ENCODE measurements around the gene TBC1D1.

TBC1D1 gene

DNA sequence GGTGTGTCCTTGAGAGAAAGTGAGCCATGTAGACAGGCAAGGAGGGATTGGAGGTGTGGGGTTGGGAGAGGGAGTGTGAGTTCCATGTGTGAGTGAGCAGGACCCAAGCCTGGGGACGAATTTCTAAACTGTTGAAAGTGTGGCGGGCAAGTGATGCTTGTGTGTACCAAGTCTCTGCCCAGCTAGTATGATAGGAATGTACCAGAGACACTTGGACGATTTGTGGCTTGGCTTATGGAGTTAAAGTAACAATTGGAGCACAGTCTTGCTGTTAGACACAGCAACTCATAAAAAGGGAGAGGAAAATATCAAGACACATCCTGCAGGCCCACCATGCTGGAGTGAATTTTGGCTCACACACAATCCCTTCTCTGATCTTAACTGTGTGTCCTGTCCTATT is 77.9 kb downstream of the TBC1D1 start:
- TF ChIP-seq OSR1 (CRISPR knock-in tag; IDR thresholded peaks at IDR 0.05) (no peak), PPARA (CRISPR knock-in tag; IDR thresholded peaks at IDR 0.05; ENCODE audit: borderline replicate concordance) (no peak), GLIS3 (CRISPR knock-in tag; IDR thresholded peaks at IDR 0.05) (no peak), ZFP3 (CRISPR knock-in tag; IDR thresholded peaks at IDR 0.05) (no peak), CSDC2 (CRISPR knock-in tag; IDR thresholded peaks at IDR 0.05) (no peak), SNAI2 (CRISPR knock-in tag; IDR thresholded peaks at IDR 0.05) (no peak), TCF4 (CRISPR knock-in tag; IDR thresholded peaks at IDR 0.05; ENCODE audit: borderline replicate concordance) (no peak), ZC3H10 (CRISPR knock-in tag; IDR thresholded peaks at IDR 0.05) (no peak)
- TF ChIP-seq, protein P1, sequence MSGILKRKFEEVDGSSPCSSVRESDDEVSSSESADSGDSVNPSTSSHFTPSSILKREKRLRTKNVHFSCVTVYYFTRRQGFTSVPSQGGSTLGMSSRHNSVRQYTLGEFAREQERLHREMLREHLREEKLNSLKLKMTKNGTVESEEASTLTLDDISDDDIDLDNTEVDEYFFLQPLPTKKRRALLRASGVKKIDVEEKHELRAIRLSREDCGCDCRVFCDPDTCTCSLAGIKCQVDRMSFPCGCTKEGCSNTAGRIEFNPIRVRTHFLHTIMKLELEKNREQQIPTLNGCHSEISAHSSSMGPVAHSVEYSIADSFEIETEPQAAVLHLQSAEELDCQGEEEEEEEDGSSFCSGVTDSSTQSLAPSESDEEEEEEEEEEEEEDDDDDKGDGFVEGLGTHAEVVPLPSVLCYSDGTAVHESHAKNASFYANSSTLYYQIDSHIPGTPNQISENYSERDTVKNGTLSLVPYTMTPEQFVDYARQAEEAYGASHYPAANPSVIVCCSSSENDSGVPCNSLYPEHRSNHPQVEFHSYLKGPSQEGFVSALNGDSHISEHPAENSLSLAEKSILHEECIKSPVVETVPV (CRISPR knock-in tag; IDR thresholded peaks at IDR 0.05), result no peak
- TF ChIP-seq, protein P2, sequence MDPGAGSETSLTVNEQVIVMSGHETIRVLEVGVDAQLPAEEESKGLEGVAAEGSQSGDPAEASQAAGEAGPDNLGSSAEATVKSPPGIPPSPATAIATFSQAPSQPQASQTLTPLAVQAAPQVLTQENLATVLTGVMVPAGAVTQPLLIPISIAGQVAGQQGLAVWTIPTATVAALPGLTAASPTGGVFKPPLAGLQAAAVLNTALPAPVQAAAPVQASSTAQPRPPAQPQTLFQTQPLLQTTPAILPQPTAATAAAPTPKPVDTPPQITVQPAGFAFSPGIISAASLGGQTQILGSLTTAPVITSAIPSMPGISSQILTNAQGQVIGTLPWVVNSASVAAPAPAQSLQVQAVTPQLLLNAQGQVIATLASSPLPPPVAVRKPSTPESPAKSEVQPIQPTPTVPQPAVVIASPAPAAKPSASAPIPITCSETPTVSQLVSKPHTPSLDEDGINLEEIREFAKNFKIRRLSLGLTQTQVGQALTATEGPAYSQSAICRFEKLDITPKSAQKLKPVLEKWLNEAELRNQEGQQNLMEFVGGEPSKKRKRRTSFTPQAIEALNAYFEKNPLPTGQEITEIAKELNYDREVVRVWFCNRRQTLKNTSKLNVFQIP (CRISPR knock-in tag; IDR thresholded peaks at IDR 0.05; ENCODE audit: borderline replicate concordance, low read depth), result no peak
- no peak for ATAC-seq

DNA sequence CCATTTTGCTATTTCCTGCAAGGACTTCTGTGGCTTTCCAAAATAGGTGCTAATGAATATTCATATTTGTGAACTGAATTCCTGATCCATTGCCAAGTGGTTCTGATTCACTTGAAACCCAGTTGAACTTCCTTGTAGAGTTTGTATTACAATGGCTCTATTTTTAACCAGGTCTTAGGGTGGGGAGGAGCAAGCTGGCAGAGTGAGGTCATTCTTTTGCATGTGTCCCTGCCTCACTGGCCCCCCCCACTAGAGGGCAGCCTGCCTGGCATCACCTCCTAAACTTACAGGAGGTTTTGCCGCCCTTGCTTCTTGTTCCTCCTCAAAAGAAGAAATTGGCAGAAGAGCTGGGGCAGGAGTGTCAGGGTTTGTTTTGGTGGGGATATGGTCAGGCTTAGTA is 79.8 kb downstream of the TBC1D1 start:
- TF ChIP-seq, protein P3, sequence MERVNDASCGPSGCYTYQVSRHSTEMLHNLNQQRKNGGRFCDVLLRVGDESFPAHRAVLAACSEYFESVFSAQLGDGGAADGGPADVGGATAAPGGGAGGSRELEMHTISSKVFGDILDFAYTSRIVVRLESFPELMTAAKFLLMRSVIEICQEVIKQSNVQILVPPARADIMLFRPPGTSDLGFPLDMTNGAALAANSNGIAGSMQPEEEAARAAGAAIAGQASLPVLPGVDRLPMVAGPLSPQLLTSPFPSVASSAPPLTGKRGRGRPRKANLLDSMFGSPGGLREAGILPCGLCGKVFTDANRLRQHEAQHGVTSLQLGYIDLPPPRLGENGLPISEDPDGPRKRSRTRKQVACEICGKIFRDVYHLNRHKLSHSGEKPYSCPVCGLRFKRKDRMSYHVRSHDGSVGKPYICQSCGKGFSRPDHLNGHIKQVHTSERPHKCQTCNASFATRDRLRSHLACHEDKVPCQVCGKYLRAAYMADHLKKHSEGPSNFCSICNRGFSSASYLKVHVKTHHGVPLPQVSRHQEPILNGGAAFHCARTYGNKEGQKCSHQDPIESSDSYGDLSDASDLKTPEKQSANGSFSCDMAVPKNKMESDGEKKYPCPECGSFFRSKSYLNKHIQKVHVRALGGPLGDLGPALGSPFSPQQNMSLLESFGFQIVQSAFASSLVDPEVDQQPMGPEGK (CRISPR knock-in tag; IDR thresholded peaks at IDR 0.05; ENCODE audit: borderline replicate concordance), result no peak
- no peak for TF ChIP-seq TCF4 (CRISPR knock-in tag; IDR thresholded peaks at IDR 0.05; ENCODE audit: borderline replicate concordance)
- no peak for TF ChIP-seq RARB (CRISPR knock-in tag; IDR thresholded peaks at IDR 0.05)
- TF ChIP-seq OSR1 (CRISPR knock-in tag; IDR thresholded peaks at IDR 0.05), result no peak
- TF ChIP-seq GLIS3 (CRISPR knock-in tag; IDR thresholded peaks at IDR 0.05), result no peak
- TF ChIP-seq ESRRG (CRISPR knock-in tag; IDR thresholded peaks at IDR 0.05), result no peak
- no peak for TF ChIP-seq PPARA (CRISPR knock-in tag; IDR thresholded peaks at IDR 0.05; ENCODE audit: borderline replicate concordance)
- TF ChIP-seq ZNF565 (CRISPR knock-in tag; conservative IDR thresholded peaks at IDR 0.05; ENCODE audit: low read depth), result no peak
- no peak for TF ChIP-seq ZNF70 (CRISPR knock-in tag; IDR thresholded peaks at IDR 0.05)
- no peak for TF ChIP-seq ZFP3 (CRISPR knock-in tag; IDR thresholded peaks at IDR 0.05)
- TF ChIP-seq, protein P4, sequence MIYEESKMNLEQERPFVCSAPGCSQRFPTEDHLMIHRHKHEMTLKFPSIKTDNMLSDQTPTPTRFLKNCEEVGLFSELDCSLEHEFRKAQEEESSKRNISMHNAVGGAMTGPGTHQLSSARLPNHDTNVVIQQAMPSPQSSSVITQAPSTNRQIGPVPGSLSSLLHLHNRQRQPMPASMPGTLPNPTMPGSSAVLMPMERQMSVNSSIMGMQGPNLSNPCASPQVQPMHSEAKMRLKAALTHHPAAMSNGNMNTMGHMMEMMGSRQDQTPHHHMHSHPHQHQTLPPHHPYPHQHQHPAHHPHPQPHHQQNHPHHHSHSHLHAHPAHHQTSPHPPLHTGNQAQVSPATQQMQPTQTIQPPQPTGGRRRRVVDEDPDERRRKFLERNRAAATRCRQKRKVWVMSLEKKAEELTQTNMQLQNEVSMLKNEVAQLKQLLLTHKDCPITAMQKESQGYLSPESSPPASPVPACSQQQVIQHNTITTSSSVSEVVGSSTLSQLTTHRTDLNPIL (CRISPR knock-in tag; IDR thresholded peaks at IDR 0.05; ENCODE audit: low read depth), result no peak
- TF ChIP-seq ISL1 (CRISPR knock-in tag; IDR thresholded peaks at IDR 0.05), result no peak
- no peak for TF ChIP-seq TOX (CRISPR knock-in tag; IDR thresholded peaks at IDR 0.05; ENCODE audit: borderline replicate concordance)
- TF ChIP-seq, protein P1 (CRISPR knock-in tag; IDR thresholded peaks at IDR 0.05), result no peak
- peak; percentile 65 for ATAC-seq

DNA sequence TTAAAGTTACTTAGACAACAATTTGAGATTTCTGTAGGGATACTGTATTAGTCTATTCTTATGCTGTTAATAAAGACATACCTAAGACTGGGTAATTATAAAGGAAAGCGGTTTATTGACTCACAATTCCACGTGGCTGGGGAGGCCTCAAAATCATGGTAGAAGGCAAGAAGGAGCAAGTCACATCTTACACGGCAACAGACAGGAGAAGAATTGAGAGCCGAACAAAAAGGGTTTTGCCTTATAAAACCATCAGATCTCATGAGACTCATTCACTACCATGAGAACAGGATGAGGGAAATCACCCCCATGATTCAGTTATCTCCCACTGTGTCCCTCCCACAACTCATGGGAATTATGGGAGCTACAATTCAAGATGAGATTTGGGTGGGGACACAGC is 80.3 kb downstream of the TBC1D1 start:
- TF ChIP-seq ZNF565 (CRISPR knock-in tag; conservative IDR thresholded peaks at IDR 0.05; ENCODE audit: low read depth) (no peak), PPARA (CRISPR knock-in tag; IDR thresholded peaks at IDR 0.05; ENCODE audit: borderline replicate concordance) (no peak), ARNTL (CRISPR knock-in tag; IDR thresholded peaks at IDR 0.05; ENCODE audit: borderline replicate concordance, low read depth) (no peak), TCF4 (CRISPR knock-in tag; IDR thresholded peaks at IDR 0.05; ENCODE audit: borderline replicate concordance) (no peak), SNAI2 (CRISPR knock-in tag; IDR thresholded peaks at IDR 0.05) (no peak), ZFP30 (CRISPR knock-in tag; IDR thresholded peaks at IDR 0.05) (no peak)
- TF ChIP-seq, protein P1 (CRISPR knock-in tag; IDR thresholded peaks at IDR 0.05), result no peak
- TF ChIP-seq, protein P2 (CRISPR knock-in tag; IDR thresholded peaks at IDR 0.05; ENCODE audit: borderline replicate concordance, low read depth), result no peak
- TF ChIP-seq, protein P4 (CRISPR knock-in tag; IDR thresholded peaks at IDR 0.05; ENCODE audit: low read depth), result no peak
- ATAC-seq, result no peak
